Gastroesophageal sphincter (tissue), 3 donors: ENCODE data around the gene DGKQ.

Source experiments
- CTCF ChIP-seq, 4 experiments: fragments of 200-600 bp in 2 of 4; fragments of 450-650 bp in 2 of 4; sonication (generic) in 1 of 4; IDR thresholded peaks; one replicate each; pipeline ENCODE4 v1.5.1; 2017 to 2019; ENCODE audit warnings: antibody characterized with exemption in 4 of 4, mild to moderate bottlenecking in 2 of 4, moderate library complexity in 2 of 4
- EP300 ChIP-seq: sonication (generic); formaldehyde crosslinking; IDR thresholded peaks from one replicate; pipeline ENCODE4 v1.6.1; 2017; ENCODE audit warnings: antibody characterized with exemption, mild to moderate bottlenecking
- POLR2A ChIP-seq, 2 donors: fragments of 450-650 bp; IDR thresholded peaks; one replicate each; pipeline ENCODE4 v1.6.1; 2017; ENCODE audit warnings: antibody characterized with exemption in 2 of 2, mild to moderate bottlenecking in 2 of 2, moderate library complexity in 1 of 2
- POLR2AphosphoS5 ChIP-seq: sonication (generic); formaldehyde crosslinking; IDR thresholded peaks from one replicate; pipeline ENCODE4 v1.6.1; 2017; ENCODE audit warnings: antibody characterized with exemption

- no peak for TF ChIP-seq CTCF (IDR thresholded peaks at IDR 0.05)
- no peak for TF ChIP-seq POLR2AphosphoS5
- TF ChIP-seq POLR2A (IDR thresholded peaks at IDR 0.05): no peak
- no peak for TF ChIP-seq EP300
Measured at GRCh38 chr4:1015746-1016145, 42.4 kb upstream of the DGKQ start.
